ENCODE data around the gene BPIFA2. TPM values are rescaled to one million over a fixed set of nuclear protein-coding genes. Genes with fewer than 3 reads are reported as not detected.

The BPIFA2 gene
- total RNA-seq, 2 experiments from 2014 or later: not detected

DNA sequence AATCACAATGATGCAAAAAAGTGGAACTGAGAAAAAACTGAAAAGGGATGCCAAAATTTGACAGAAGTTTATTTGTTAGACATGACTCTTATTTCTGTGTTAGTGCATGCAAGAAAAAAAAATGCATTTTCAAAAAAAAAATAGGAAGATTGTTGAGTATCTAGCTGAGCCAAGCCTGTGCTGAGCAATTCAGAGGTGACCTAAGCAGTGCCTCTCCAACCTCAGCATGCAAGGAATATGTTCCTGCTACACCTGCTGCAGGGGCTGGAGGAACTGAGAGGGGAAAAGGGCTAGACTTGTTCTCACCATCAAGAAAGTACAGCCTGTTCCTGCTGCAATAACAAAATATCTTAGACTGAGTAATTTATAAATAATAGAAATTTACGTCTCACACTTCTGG lies 24.0 kb downstream of the BPIFA2 start:
- TF ChIP-seq, protein P1, sequence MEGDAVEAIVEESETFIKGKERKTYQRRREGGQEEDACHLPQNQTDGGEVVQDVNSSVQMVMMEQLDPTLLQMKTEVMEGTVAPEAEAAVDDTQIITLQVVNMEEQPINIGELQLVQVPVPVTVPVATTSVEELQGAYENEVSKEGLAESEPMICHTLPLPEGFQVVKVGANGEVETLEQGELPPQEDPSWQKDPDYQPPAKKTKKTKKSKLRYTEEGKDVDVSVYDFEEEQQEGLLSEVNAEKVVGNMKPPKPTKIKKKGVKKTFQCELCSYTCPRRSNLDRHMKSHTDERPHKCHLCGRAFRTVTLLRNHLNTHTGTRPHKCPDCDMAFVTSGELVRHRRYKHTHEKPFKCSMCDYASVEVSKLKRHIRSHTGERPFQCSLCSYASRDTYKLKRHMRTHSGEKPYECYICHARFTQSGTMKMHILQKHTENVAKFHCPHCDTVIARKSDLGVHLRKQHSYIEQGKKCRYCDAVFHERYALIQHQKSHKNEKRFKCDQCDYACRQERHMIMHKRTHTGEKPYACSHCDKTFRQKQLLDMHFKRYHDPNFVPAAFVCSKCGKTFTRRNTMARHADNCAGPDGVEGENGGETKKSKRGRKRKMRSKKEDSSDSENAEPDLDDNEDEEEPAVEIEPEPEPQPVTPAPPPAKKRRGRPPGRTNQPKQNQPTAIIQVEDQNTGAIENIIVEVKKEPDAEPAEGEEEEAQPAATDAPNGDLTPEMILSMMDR (IDR thresholded peaks at IDR 0.05): no peak
- POLR2A ChIA-PET: no interaction called here
- ATAC-seq (no peak), DNase-seq (no peak)
- no peak overlapping the region for H3K4me3 Mint-ChIP-seq
- CTCF ChIA-PET: no interaction called here
- no peak overlapping the region for H3K27ac Mint-ChIP-seq
- no peaks in the 10 kb centered on the region for H3K4me1 Mint-ChIP-seq (ENCODE audit: low read depth)
- intact Hi-C loops (cut with micrococcal nuclease): no loop called here
- H3K9me3 Mint-ChIP-seq: no peaks in the 10 kb centered on the region
- H3K27me3 Mint-ChIP-seq: peaks cover 8% of the 10 kb centered on the region
- H3K36me3 Mint-ChIP-seq (ENCODE audit: low read depth): no peaks in the 10 kb centered on the region

DNA sequence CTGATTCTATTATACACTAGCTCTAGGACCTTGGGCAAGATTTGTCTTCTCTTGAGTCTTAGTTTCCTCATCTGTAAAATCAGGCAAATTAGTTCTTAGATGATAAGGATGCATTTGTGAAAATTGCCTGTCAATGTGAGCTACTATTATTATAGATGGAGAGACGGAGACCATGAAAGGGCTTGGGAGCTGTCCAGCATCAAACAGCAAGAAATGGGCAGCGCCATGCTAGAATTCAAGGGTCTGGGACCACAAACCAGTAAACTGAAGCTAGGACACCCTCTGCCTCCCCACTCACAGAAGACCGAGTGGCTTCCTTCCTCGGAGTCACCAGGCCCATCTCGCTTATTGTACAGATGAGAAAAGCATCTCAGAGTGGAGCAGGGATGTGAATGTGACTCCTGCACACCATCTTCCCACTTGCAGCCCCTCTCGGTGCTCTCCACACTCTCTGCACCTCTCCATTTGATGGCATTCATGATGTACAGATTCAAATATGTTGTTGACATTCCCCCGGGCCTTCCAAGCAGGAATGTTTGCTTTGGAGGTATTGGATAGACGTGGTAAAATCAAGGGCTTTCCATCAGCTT lies 25.0 kb downstream of the BPIFA2 start:
- intact Hi-C loops (cut with micrococcal nuclease): no loop called here
- CTCF ChIA-PET: no interaction called here

DNA sequence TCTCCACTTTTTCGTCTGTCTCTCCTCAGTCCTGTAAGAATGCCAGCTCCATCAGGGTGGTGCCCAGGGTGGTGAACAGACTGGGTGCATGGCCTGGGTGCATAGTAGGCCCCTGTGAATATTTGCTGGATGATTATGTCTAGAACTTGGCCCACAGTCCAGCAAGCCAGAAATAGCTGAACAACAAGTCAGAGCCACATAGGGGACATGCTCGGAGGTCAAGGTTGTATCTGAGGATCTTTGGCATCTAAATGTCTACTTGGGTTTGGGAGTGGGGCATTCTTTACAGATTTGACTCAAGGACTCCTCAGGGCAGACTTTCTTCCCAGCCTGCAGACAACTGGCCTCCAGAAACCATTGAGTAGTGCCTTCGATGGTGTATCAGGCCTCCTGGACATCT lies 31.1 kb downstream of the BPIFA2 start:
- intact Hi-C loops (cut with micrococcal nuclease): no loop called here
- ChIA-PET POLR2A (no interaction called here), CTCF (no interaction called here)
- TF ChIP-seq, protein P1 (IDR thresholded peaks at IDR 0.05): no peak
- H3K27ac Mint-ChIP-seq: no peak overlapping the region
- H3K9me3 Mint-ChIP-seq: no peaks in the 10 kb centered on the region
- no peaks in the 10 kb centered on the region for H3K36me3 Mint-ChIP-seq (ENCODE audit: low read depth)
- no peak overlapping the region for H3K4me3 Mint-ChIP-seq
- DNase-seq (no peak), ATAC-seq (no peak)
- H3K27me3 Mint-ChIP-seq: peaks cover 7% of the 10 kb centered on the region
- H3K4me1 Mint-ChIP-seq (ENCODE audit: low read depth): no peaks in the 10 kb centered on the region

More for the DNA sequence above, 25.0 kb downstream of the BPIFA2 start:
- Mint-ChIP-seq H3K36me3 (ENCODE audit: low read depth) (no peaks in the 10 kb centered on the region), H3K27me3 (peaks cover 8% of the 10 kb centered on the region), H3K9me3 (no peaks in the 10 kb centered on the region), H3K27ac (no peak overlapping the region), H3K4me1 (ENCODE audit: low read depth) (no peaks in the 10 kb centered on the region), H3K4me3 (no peak overlapping the region)
- DNase-seq (no peak), ATAC-seq (no peak)
- POLR2A ChIA-PET: no interaction called here
- TF ChIP-seq, protein P1 (IDR thresholded peaks at IDR 0.05): no peak

- Mint-ChIP-seq H3K36me3 (ENCODE audit: low read depth) (no peaks in the 10 kb centered on the region), H3K9me3 (no peaks in the 10 kb centered on the region), H3K4me3 (no peak overlapping the region), H3K4me1 (ENCODE audit: low read depth) (no peaks in the 10 kb centered on the region), H3K27ac (no peak overlapping the region), H3K27me3 (peaks cover 7% of the 10 kb centered on the region)
- TF ChIP-seq, protein P1 (IDR thresholded peaks at IDR 0.05): no peak
- intact Hi-C loops (cut with micrococcal nuclease): no loop called here
- ChIA-PET POLR2A (no interaction called here), CTCF (interaction anchor here (1.2 kb wide), 1 partner anchor 60 kb away, joined by 4 read pairs; no protein-coding TSS in a partner anchor)
- no peak for DNase-seq
- no peak for ATAC-seq
These were observed 34.5 kb downstream of the BPIFA2 start for GRCh38 chr20:33202451-33202850.

- intact Hi-C loops (cut with micrococcal nuclease): no loop called here
- H3K27me3 Mint-ChIP-seq: peaks cover 7% of the 10 kb centered on the region
These were observed 35.5 kb downstream of the BPIFA2 start for GRCh38 chr20:33203444-33203843.

More at GRCh38 chr20:33203444-33203843, 35.5 kb downstream of the BPIFA2 start:
- ChIA-PET POLR2A (no interaction called here), CTCF (no interaction called here)
- DNase-seq (no peak), ATAC-seq (no peak)
- no peaks in the 10 kb centered on the region for H3K4me1 Mint-ChIP-seq (ENCODE audit: low read depth)
- no peak overlapping the region for H3K27ac Mint-ChIP-seq
- H3K4me3 Mint-ChIP-seq: no peak overlapping the region
- H3K9me3 Mint-ChIP-seq: no peaks in the 10 kb centered on the region
- no peaks in the 10 kb centered on the region for H3K36me3 Mint-ChIP-seq (ENCODE audit: low read depth)
- TF ChIP-seq, protein P1 (IDR thresholded peaks at IDR 0.05): no peak

Data from activated CD8-positive, alpha-beta T cell treated with anti-CD3 and anti-CD28 coated beads for 36 hours (primary cell).